A549 (cell line): ENCODE data around the gene NEGR1. TPM values are rescaled to one million over a fixed set of nuclear protein-coding genes. Genes with fewer than 3 reads are reported as not detected.

ENCODE experiments used
- ATAC-seq, 2 experiments: fragments of 200-7000 bp in 1 of 2; fragments of >200 bp in 1 of 2; cut with Nextera tagmentation in 1 of 2; cut with Tn5 transposase in 1 of 2; 3 replicates each; pipeline versions ENCODE4 v1.8.0 to v1.9.1; 2018 to 2020; ENCODE audit warnings: mild to moderate bottlenecking in 1 of 2, moderate library complexity in 1 of 2
- CTCF ChIA-PET: fragments of 300-600 bp; sonication (Branson Sonifier 250); formaldehyde crosslinking; extraction: SDS; loops from one replicate; lab custom pipeline; 2021; ENCODE audit warnings: antibody characterized with exemption, inconsistent platforms; lab: Yijun Ruan, JAX
- POLR2A ChIA-PET: fragments of 350-600 bp; formaldehyde crosslinking; extraction: SDS; loops from one replicate; lab custom pipeline; 2021; ENCODE audit warnings: antibody characterized with exemption, inconsistent platforms; lab: Yijun Ruan, JAX
- DNase-seq, 2 experiments: peaks; one replicate each; pipeline versions ENCODE4 v3.0.0 to v3.0.0-alpha.2; 2011 to 2016; ENCODE audit warnings: low read depth in 1 of 2, low spot score in 1 of 2
- FAIRE-seq: peaks from 2 replicates; lab custom pipeline; 2011; peaks lifted over from hg19 to GRCh38; lab: Jason Lieb, UNC
- H3K27ac ChIP-seq, 2 experiments: fragments of >200 bp; sonication (Bioruptor Twin); formaldehyde crosslinking; 3 replicates each; pipeline ENCODE4 v1.5.1; 2016 to 2017
- H3K4me1 ChIP-seq: fragments of >200 bp; sonication (Bioruptor Twin); formaldehyde crosslinking; 3 replicates; pipeline ENCODE4 v1.6.1; 2016
- H3K4me2 ChIP-seq: fragments of >200 bp; sonication (Bioruptor Twin); formaldehyde crosslinking; 3 replicates; pipeline ENCODE4 v1.6.1; 2016
- H3K4me3 ChIP-seq: fragments of >200 bp; sonication (Bioruptor Twin); formaldehyde crosslinking; 3 replicates; pipeline ENCODE4 v1.5.1; 2016
- H3K9me3 ChIP-seq: fragments of >200 bp; sonication (Bioruptor Twin); formaldehyde crosslinking; 3 replicates; pipeline ENCODE4 v1.6.1; 2016
- CBX8 ChIP-seq: fragments of 200-600 bp; sonication (generic); IDR thresholded peaks from 2 replicates; pipeline ENCODE4 v1.6.1; 2016
- CEBPB ChIP-seq, 2 experiments: fragments of >200 bp in 1 of 2; sonication (Bioruptor Twin) in 1 of 2; formaldehyde crosslinking in 1 of 2; IDR thresholded peaks; 2 replicates each; pipeline ENCODE4 v1.6.1; 2012 to 2016
- CHD4 ChIP-seq: fragments of 200-600 bp; sonication (generic); IDR thresholded peaks from 2 replicates; pipeline ENCODE4 v1.6.1; 2016; ENCODE audit warnings: antibody characterized with exemption, mild to moderate bottlenecking, borderline replicate concordance
- EHMT2 ChIP-seq: fragments of 200-600 bp; sonication (generic); IDR thresholded peaks from 2 replicates; pipeline ENCODE4 v1.6.1; 2016; ENCODE audit warnings: antibody characterized with exemption, low read depth, mild to moderate bottlenecking, moderate library complexity
- ESRRA ChIP-seq: fragments of 150-350 bp; IDR thresholded peaks from 2 replicates; pipeline ENCODE4 v1.6.1; 2014; ENCODE audit warnings: mild to moderate bottlenecking, low read length, borderline replicate concordance
- FOXS1 ChIP-seq: fragments of 250-450 bp; sonication (Bioruptor Pico); IDR thresholded peaks from 2 replicates; pipeline ENCODE4 v1.5.0; 2020; ENCODE audit warnings: mild to moderate bottlenecking, moderate library complexity
- KDM5A ChIP-seq: fragments of 200-600 bp; sonication (generic); IDR thresholded peaks from 2 replicates; pipeline ENCODE4 v1.6.1; 2016; ENCODE audit warnings: antibody characterized with exemption, mild to moderate bottlenecking
- MAFK ChIP-seq: fragments of 450-650 bp; IDR thresholded peaks from 2 replicates; pipeline ENCODE4 v1.6.1; 2014; ENCODE audit not compliant: partially characterized antibody
- NFE2L2 ChIP-seq: fragments of 150-350 bp; conservative IDR thresholded peaks from 2 replicates; pipeline ENCODE4 v1.6.1; 2014; ENCODE audit warnings: low read length
- NR3C1 ChIP-seq: fragments of >200 bp; sonication (Bioruptor Twin); formaldehyde crosslinking; IDR thresholded peaks from 3 replicates; pipeline ENCODE4 v1.6.1; 2017
- PHF8 ChIP-seq: fragments of 200-600 bp; sonication (generic); IDR thresholded peaks from 2 replicates; pipeline ENCODE4 v1.6.1; 2016; ENCODE audit warnings: low read depth, mild to moderate bottlenecking, antibody characterized with exemption, moderate library complexity, borderline replicate concordance
- POLR2A ChIP-seq: IDR thresholded peaks from 2 replicates; pipeline ENCODE4 v1.6.1; 2012; ENCODE audit warnings: mild to moderate bottlenecking, low read length
- POLR2AphosphoS2 ChIP-seq: conservative IDR thresholded peaks from 2 replicates; pipeline ENCODE4 v1.6.1; 2012; ENCODE audit warnings: low read length, improper control_type of control experiment, inconsistent platforms
- SMC3 ChIP-seq: fragments of >200 bp; sonication (Bioruptor Twin); formaldehyde crosslinking; IDR thresholded peaks from 3 replicates; pipeline ENCODE4 v1.6.1; 2018; ENCODE audit warnings: inconsistent platforms
- TFCP2L1 ChIP-seq: fragments of 250-450 bp; sonication (Bioruptor Pico); IDR thresholded peaks from 2 replicates; pipeline ENCODE4 v1.5.0; 2021; ENCODE audit warnings: mild to moderate bottlenecking
- TP53 ChIP-seq: fragments of 250-450 bp; sonication (Bioruptor Pico); IDR thresholded peaks from 2 replicates; pipeline ENCODE4 v1.5.0; 2021; ENCODE audit warnings: mild to moderate bottlenecking, moderate library complexity
- ZC3H11A ChIP-seq: fragments of 450-650 bp; IDR thresholded peaks from 2 replicates; pipeline ENCODE4 v1.6.1; 2014; ENCODE audit warnings: antibody characterized with exemption, mild to moderate bottlenecking
- WGBS: methylation state at CpG from one replicate; pipeline ENCODE4 v1.1.6; 2017; ENCODE audit errors: missing lambda C conversion rate; 5-methylcytosine and 5-hydroxymethylcytosine counted together
- polyA plus RNA-seq, 4 experiments: library from polyadenylated mRNA; depleted of rRNA in 3 of 4; stranded (reverse); fragments of >200 nt; fragmentation: RNase III in 1 of 4; extraction: RNeasy Plus Mini Kit Qiagen cat#74134 plus additional on column Dnase treatment in 1 of 4; gene quantifications; 2 replicates in 3 of 4; 3 replicates in 1 of 4; pipeline ENCODE4 v1.2.3, GENCODE V29; 2011 to 2017
- TF ChIP-seq, protein P1 (sequence below): fragments of 200-600 bp; sonication (generic); IDR thresholded peaks from 2 replicates; pipeline ENCODE4 v1.6.1; 2016; ENCODE audit warnings: antibody characterized with exemption, mild to moderate bottlenecking, moderate library complexity
- TF ChIP-seq, protein P2 (sequence below): fragments of 250-450 bp; sonication (Bioruptor Pico); IDR thresholded peaks from 2 replicates; pipeline ENCODE4 v1.5.0; 2020; ENCODE audit warnings: low read depth, mild to moderate bottlenecking, moderate library complexity
- TF ChIP-seq, protein P3 (sequence below): IDR thresholded peaks from 2 replicates; pipeline ENCODE4 v1.6.1; 2012; ENCODE audit warnings: low read depth, borderline replicate concordance
- TF ChIP-seq, protein P4 (sequence below): fragments of >200 bp; sonication (Bioruptor Twin); formaldehyde crosslinking; IDR thresholded peaks from 2 replicates; pipeline ENCODE4 v1.6.1; 2016
- TF ChIP-seq, protein P5 (sequence below): fragments of 450-650 bp; IDR thresholded peaks from 2 replicates; pipeline ENCODE4 v1.6.1; 2014; ENCODE audit warnings: antibody characterized with exemption
- TF ChIP-seq, protein P6 (sequence below): IDR thresholded peaks from 2 replicates; pipeline ENCODE4 v1.6.1; 2012
- TF ChIP-seq, protein P7 (sequence below): fragments of 250-450 bp; sonication (Bioruptor Pico); IDR thresholded peaks from 2 replicates; pipeline ENCODE4 v1.5.0; 2021; ENCODE audit warnings: mild to moderate bottlenecking, moderate library complexity, borderline replicate concordance

NEGR1 gene
- polyA plus RNA-seq, 2 of the 4 experiments (the other 2 are of a cell fraction), result not detected

DNA sequence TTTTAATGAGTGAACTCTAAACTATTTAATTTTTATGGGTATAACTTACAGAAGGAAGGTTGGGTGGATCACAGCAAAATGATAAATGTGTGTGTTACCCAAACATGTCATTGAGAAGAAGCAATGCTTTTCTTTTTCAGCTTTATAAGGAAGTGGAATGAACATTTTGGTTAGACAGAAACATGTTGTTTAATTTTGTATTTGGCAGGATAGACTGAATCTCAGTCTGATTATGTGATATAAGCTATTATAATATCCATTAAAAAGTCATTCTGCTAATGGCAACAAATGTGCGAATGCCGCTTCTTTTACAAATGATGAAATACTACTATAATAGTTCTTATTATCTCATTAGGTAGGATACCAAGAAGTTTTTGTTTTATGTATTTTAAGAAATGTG, 919.6 kb downstream of the NEGR1 start:
- Histone ChIP-seq H3K4me2 (no peak overlapping the region), H3K9me3 (no peaks in the 10 kb centered on the region), H3K27ac (no peak overlapping the region), H3K4me1 (no peaks in the 10 kb centered on the region), H3K4me3 (no peak overlapping the region)
- FAIRE-seq (no peak), DNase-seq (no peak), ATAC-seq (no peak)
- 57% methylated on average over 2 of the region's 2 CpGs for WGBS
- ChIA-PET CTCF (no interaction called here), POLR2A (no interaction called here)
- TF ChIP-seq, protein P1, sequence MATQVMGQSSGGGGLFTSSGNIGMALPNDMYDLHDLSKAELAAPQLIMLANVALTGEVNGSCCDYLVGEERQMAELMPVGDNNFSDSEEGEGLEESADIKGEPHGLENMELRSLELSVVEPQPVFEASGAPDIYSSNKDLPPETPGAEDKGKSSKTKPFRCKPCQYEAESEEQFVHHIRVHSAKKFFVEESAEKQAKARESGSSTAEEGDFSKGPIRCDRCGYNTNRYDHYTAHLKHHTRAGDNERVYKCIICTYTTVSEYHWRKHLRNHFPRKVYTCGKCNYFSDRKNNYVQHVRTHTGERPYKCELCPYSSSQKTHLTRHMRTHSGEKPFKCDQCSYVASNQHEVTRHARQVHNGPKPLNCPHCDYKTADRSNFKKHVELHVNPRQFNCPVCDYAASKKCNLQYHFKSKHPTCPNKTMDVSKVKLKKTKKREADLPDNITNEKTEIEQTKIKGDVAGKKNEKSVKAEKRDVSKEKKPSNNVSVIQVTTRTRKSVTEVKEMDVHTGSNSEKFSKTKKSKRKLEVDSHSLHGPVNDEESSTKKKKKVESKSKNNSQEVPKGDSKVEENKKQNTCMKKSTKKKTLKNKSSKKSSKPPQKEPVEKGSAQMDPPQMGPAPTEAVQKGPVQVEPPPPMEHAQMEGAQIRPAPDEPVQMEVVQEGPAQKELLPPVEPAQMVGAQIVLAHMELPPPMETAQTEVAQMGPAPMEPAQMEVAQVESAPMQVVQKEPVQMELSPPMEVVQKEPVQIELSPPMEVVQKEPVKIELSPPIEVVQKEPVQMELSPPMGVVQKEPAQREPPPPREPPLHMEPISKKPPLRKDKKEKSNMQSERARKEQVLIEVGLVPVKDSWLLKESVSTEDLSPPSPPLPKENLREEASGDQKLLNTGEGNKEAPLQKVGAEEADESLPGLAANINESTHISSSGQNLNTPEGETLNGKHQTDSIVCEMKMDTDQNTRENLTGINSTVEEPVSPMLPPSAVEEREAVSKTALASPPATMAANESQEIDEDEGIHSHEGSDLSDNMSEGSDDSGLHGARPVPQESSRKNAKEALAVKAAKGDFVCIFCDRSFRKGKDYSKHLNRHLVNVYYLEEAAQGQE, result no peak
- no peak for TF ChIP-seq NR3C1
- TF ChIP-seq, protein P2, sequence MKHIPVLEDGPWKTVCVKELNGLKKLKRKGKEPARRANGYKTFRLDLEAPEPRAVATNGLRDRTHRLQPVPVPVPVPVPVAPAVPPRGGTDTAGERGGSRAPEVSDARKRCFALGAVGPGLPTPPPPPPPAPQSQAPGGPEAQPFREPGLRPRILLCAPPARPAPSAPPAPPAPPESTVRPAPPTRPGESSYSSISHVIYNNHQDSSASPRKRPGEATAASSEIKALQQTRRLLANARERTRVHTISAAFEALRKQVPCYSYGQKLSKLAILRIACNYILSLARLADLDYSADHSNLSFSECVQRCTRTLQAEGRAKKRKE (CRISPR knock-in tag), result no peak
- TF ChIP-seq, protein P3, sequence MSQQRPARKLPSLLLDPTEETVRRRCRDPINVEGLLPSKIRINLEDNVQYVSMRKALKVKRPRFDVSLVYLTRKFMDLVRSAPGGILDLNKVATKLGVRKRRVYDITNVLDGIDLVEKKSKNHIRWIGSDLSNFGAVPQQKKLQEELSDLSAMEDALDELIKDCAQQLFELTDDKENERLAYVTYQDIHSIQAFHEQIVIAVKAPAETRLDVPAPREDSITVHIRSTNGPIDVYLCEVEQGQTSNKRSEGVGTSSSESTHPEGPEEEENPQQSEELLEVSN, result no peak
- TF ChIP-seq EHMT2, result no peak
- no peak for TF ChIP-seq TP53 (CRISPR knock-in tag)
- TF ChIP-seq SMC3, result no peak
- no peak for TF ChIP-seq TFCP2L1 (CRISPR knock-in tag)
- TF ChIP-seq ESRRA, result no peak
- TF ChIP-seq ZC3H11A, result no peak
- no peak for TF ChIP-seq FOXS1 (CRISPR knock-in tag)
- no peak for TF ChIP-seq MAFK
- TF ChIP-seq, protein P4, sequence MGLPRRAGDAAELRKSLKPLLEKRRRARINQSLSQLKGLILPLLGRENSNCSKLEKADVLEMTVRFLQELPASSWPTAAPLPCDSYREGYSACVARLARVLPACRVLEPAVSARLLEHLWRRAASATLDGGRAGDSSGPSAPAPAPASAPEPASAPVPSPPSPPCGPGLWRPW, result no peak
- no peak for TF ChIP-seq CHD4
- TF ChIP-seq, protein P5, sequence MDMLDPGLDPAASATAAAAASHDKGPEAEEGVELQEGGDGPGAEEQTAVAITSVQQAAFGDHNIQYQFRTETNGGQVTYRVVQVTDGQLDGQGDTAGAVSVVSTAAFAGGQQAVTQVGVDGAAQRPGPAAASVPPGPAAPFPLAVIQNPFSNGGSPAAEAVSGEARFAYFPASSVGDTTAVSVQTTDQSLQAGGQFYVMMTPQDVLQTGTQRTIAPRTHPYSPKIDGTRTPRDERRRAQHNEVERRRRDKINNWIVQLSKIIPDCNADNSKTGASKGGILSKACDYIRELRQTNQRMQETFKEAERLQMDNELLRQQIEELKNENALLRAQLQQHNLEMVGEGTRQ, result no peak
- TF ChIP-seq CEBPB (IDR thresholded peaks at IDR 0.05), result no peak
- TF ChIP-seq NFE2L2, result no peak
- TF ChIP-seq, protein P6, sequence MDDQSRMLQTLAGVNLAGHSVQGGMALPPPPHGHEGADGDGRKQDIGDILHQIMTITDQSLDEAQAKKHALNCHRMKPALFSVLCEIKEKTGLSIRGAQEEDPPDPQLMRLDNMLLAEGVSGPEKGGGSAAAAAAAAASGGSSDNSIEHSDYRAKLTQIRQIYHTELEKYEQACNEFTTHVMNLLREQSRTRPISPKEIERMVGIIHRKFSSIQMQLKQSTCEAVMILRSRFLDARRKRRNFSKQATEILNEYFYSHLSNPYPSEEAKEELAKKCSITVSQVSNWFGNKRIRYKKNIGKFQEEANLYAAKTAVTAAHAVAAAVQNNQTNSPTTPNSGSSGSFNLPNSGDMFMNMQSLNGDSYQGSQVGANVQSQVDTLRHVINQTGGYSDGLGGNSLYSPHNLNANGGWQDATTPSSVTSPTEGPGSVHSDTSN, result no peak

DNA sequence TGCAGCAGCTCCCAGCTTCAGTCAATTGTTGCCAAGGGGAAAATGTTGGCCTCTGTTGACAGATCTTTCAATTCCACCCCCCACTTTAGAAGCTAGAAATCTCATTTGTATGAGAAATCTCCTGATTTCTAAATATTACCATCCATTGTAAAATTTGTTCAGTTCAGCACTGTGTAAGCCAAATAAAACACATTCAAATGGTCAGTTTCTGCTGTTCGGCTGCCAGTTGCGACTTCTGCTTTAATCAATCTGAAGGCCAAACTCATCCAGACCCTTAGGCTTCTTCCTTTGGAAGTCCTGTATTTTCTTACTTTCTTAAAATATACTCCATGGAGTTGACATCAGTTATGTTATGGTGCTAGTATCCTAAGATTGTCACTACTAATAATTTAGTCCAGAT, 920.3 kb downstream of the NEGR1 start:
- POLR2A ChIA-PET, result no interaction called here
- WGBS, result 52% methylated on average over 2 of the region's 2 CpGs
- Histone ChIP-seq H3K27ac (no peak overlapping the region), H3K4me2 (no peak overlapping the region), H3K9me3 (no peaks in the 10 kb centered on the region), H3K4me3 (no peak overlapping the region), H3K4me1 (no peaks in the 10 kb centered on the region)
- ATAC-seq (no peak), FAIRE-seq (no peak), DNase-seq (no peak)
- TF ChIP-seq ESRRA (no peak), POLR2A (no peak), POLR2AphosphoS2 (no peak), PHF8 (no peak), KDM5A (no peak), CBX8 (no peak), CHD4 (no peak)
- TF ChIP-seq, protein P7, sequence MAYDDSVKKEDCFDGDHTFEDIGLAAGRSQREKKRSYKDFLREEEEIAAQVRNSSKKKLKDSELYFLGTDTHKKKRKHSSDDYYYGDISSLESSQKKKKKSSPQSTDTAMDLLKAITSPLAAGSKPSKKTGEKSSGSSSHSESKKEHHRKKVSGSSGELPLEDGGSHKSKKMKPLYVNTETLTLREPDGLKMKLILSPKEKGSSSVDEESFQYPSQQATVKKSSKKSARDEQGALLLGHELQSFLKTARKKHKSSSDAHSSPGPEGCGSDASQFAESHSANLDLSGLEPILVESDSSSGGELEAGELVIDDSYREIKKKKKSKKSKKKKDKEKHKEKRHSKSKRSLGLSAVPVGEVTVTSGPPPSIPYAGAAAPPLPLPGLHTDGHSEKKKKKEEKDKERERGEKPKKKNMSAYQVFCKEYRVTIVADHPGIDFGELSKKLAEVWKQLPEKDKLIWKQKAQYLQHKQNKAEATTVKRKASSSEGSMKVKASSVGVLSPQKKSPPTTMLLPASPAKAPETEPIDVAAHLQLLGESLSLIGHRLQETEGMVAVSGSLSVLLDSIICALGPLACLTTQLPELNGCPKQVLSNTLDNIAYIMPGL (CRISPR knock-in tag), result no peak
- CTCF ChIA-PET, result no interaction called here
